ENCODE data around the gene ADAP1. TPM values are rescaled to one million over a fixed set of nuclear protein-coding genes. Genes with fewer than 3 reads are reported as not detected.

ADAP1 gene
- total and polyA plus RNA-seq, 2 of the 13 experiments (the other 11 are each of a cell fraction or from before 2014, with no cell fraction given) = 10.5 to 24.6 TPM

GRCh38 chr7:963236-964078 lies 9.0 kb upstream of the ADAP1 start (continued):
- TF ChIP-seq ZFP37 (CRISPR knock-in tag; IDR thresholded peaks at IDR 0.05; ENCODE audit: borderline replicate concordance) (no peak), DNMT1 (CRISPR knock-in tag; IDR thresholded peaks at IDR 0.05) (no peak), ZNF644 (CRISPR knock-in tag; IDR thresholded peaks at IDR 0.05; ENCODE audit: low read depth) (no peak), TAF1 (CRISPR knock-in tag; IDR thresholded peaks at IDR 0.05) (no peak), ATF2 (CRISPR knock-in tag; IDR thresholded peaks at IDR 0.05) (no peak), ZFP91 (CRISPR knock-in tag; IDR thresholded peaks at IDR 0.05; ENCODE audit: borderline replicate concordance) (no peak; the same call in 1 of the 2 replicates), RORA (CRISPR knock-in tag; IDR thresholded peaks at IDR 0.05) (no peak), ATRX (CRISPR knock-in tag; IDR thresholded peaks at IDR 0.05; ENCODE audit: borderline replicate concordance) (no peak), BORCS8-MEF2B (CRISPR knock-in tag; IDR thresholded peaks at IDR 0.05) (peak; percentile 34; the same call in 1 of the 2 replicates), ZNF639 (CRISPR knock-in tag; conservative IDR thresholded peaks at IDR 0.05) (no peak), ZNF512B (CRISPR knock-in tag; IDR thresholded peaks at IDR 0.05; ENCODE audit: borderline replicate concordance) (no peak), EEA1 (CRISPR knock-in tag; IDR thresholded peaks at IDR 0.05; ENCODE audit: borderline replicate concordance) (no peak), ETV6 (CRISPR knock-in tag; conservative IDR thresholded peaks at IDR 0.05) (no peak), KLF6 (CRISPR knock-in tag; IDR thresholded peaks at IDR 0.05) (no peak), TBP (CRISPR knock-in tag; IDR thresholded peaks at IDR 0.05) (no peak), ZFYVE20 (CRISPR knock-in tag; IDR thresholded peaks at IDR 0.05; ENCODE audit: borderline replicate concordance, low read depth) (no peak), JUNB (CRISPR knock-in tag; IDR thresholded peaks at IDR 0.05; ENCODE audit: borderline replicate concordance) (no peak), TFAP4 (IDR thresholded peaks at IDR 0.05; ENCODE audit: borderline replicate concordance, low read depth) (no peak), ZNF878 (CRISPR knock-in tag; IDR thresholded peaks at IDR 0.05) (no peak; the same call in 1 of the 2 replicates), ZNF468 (CRISPR knock-in tag; IDR thresholded peaks at IDR 0.05) (no peak), ZNF3 (CRISPR knock-in tag; IDR thresholded peaks at IDR 0.05) (no peak), ZNF282 (IDR thresholded peaks at IDR 0.05; ENCODE audit: partially characterized antibody) (no peak)
